Mesothelial cell of epicardium (in vitro differentiated cells): ENCODE results near the gene SH3RF3. TPM values are rescaled to one million over a fixed set of nuclear protein-coding genes. Genes with fewer than 3 reads are reported as not detected.

Experiments
- DNase-seq, 2 experiments: peaks; one replicate each; pipeline ENCODE4 v3.0.0; 2021; ENCODE audit warnings: low spot score in 2 of 2; ENCODE audit not compliant: unreplicated experiment in 2 of 2
- H3K27ac Mint-ChIP-seq: 2 replicates; pipeline ENCODE4 v1.8.0; 2021; ENCODE audit warnings: mixed read lengths
- H3K27me3 Mint-ChIP-seq: 2 replicates; pipeline ENCODE4 v1.8.0; 2021; ENCODE audit warnings: low read depth, mixed read lengths
- H3K36me3 Mint-ChIP-seq: 2 replicates; pipeline ENCODE4 v1.8.0; 2021; ENCODE audit warnings: mixed read lengths
- H3K4me1 Mint-ChIP-seq: 2 replicates; pipeline ENCODE4 v1.8.0; 2021; ENCODE audit warnings: mixed read lengths
- H3K4me3 Mint-ChIP-seq: 2 replicates; pipeline ENCODE4 v1.8.0; 2021; ENCODE audit warnings: mild to moderate bottlenecking, moderate library complexity, mixed read lengths
- H3K9me3 Mint-ChIP-seq: 2 replicates; pipeline ENCODE4 v1.8.0; 2021; ENCODE audit warnings: mixed read lengths
- total RNA-seq: library from RNA; stranded (reverse); gene quantifications from 3 replicates; pipeline ENCODE4 v1.2.1, GENCODE V29; 2021
- TF ChIP-seq, protein P1 (sequence below): fragments of 200-600 bp; sonication (generic); IDR thresholded peaks from one replicate; pipeline ENCODE4 v1.5.0; 2021; ENCODE audit warnings: antibody characterized with exemption; ENCODE audit not compliant: unreplicated experiment

Gene SH3RF3
- total RNA-seq, 1 donor from 2014 or later = 2.7 TPM

GRCh38 chr2:109347626-109348025, 218.6 kb downstream of the SH3RF3 start:
- Mint-ChIP-seq H3K9me3 (no peaks in the 10 kb centered on the region), H3K27ac (no peak overlapping the region), H3K36me3 (no peaks in the 10 kb centered on the region), H3K4me3 (no peak overlapping the region), H3K4me1 (peaks cover 12% of the 10 kb centered on the region), H3K27me3 (peaks cover 3% of the 10 kb centered on the region)
- TF ChIP-seq, protein P1, sequence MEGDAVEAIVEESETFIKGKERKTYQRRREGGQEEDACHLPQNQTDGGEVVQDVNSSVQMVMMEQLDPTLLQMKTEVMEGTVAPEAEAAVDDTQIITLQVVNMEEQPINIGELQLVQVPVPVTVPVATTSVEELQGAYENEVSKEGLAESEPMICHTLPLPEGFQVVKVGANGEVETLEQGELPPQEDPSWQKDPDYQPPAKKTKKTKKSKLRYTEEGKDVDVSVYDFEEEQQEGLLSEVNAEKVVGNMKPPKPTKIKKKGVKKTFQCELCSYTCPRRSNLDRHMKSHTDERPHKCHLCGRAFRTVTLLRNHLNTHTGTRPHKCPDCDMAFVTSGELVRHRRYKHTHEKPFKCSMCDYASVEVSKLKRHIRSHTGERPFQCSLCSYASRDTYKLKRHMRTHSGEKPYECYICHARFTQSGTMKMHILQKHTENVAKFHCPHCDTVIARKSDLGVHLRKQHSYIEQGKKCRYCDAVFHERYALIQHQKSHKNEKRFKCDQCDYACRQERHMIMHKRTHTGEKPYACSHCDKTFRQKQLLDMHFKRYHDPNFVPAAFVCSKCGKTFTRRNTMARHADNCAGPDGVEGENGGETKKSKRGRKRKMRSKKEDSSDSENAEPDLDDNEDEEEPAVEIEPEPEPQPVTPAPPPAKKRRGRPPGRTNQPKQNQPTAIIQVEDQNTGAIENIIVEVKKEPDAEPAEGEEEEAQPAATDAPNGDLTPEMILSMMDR = no peak
- no peak for DNase-seq

DNA sequence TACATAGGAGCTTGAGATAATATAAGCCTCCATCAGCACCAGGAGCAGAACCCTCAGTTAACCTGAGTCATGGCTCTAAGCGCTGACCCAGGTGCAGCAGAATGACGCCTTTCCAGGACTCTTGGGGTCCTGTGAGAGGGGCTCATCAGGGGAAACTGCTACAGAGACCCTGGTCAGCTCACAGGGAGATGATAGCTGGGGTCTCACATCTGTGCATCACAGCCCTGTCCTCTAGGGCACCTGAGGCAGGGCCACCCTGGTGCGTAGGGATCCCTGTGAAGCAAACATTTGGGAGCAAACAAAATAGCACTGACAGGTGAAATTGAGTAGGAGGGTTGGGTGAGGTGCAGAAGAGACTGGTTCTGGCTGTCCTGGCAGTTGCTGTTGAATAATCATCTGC, 219.2 kb downstream of the SH3RF3 start:
- Mint-ChIP-seq H3K27me3 (peaks cover 3% of the 10 kb centered on the region), H3K27ac (no peak overlapping the region), H3K9me3 (no peaks in the 10 kb centered on the region), H3K4me1 (peaks cover 12% of the 10 kb centered on the region), H3K4me3 (no peak overlapping the region), H3K36me3 (no peaks in the 10 kb centered on the region)
- DNase-seq = no peak
- TF ChIP-seq, protein P1 = no peak

DNA sequence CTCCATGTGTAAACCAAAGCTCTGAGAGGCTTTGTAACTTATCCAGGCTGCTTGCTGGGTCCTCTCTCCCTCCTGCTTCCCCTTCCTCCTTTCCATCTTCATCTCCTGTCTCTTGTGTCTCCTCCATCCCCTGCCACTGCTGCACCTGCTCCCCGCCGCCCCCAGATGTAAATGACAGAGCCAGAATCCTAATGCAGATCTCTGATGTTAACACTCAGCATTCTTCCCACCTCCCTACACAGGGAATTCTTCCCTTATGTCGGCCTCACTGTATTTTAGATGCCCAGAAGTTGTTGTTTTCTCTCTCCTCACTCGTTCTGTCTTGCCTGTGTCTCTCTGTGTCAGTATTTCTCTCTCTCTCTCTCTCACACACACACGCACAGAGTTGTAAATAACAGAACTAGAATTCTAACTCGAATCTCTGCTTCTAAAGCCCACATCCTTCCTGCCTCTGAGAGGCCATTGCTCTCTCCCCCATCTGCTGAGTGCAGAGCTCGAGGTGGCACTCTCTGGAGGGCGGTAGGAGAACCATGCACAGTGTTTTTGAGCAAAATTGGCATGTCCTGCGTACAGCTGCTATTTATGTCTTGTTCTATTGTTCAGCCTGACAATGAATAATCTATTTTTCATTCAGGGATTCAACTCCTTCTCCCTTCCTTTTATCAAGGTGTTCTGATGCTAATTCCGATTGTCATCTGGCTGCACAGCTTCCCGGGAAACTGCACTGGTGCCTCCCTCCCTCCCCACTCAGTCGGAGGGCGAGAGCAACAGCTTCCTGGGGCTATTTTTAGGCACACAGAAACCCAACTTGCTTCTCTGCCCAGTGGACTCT, 219.9 kb downstream of the SH3RF3 start:
- H3K4me3 Mint-ChIP-seq = no peak overlapping the region
- H3K36me3 Mint-ChIP-seq = no peaks in the 10 kb centered on the region
- peaks cover 12% of the 10 kb centered on the region for H3K4me1 Mint-ChIP-seq
- H3K27me3 Mint-ChIP-seq = peaks cover 3% of the 10 kb centered on the region
- H3K9me3 Mint-ChIP-seq = no peaks in the 10 kb centered on the region
- H3K27ac Mint-ChIP-seq = no peak overlapping the region
- TF ChIP-seq, protein P1 = no peak
- DNase-seq = no peak

DNA sequence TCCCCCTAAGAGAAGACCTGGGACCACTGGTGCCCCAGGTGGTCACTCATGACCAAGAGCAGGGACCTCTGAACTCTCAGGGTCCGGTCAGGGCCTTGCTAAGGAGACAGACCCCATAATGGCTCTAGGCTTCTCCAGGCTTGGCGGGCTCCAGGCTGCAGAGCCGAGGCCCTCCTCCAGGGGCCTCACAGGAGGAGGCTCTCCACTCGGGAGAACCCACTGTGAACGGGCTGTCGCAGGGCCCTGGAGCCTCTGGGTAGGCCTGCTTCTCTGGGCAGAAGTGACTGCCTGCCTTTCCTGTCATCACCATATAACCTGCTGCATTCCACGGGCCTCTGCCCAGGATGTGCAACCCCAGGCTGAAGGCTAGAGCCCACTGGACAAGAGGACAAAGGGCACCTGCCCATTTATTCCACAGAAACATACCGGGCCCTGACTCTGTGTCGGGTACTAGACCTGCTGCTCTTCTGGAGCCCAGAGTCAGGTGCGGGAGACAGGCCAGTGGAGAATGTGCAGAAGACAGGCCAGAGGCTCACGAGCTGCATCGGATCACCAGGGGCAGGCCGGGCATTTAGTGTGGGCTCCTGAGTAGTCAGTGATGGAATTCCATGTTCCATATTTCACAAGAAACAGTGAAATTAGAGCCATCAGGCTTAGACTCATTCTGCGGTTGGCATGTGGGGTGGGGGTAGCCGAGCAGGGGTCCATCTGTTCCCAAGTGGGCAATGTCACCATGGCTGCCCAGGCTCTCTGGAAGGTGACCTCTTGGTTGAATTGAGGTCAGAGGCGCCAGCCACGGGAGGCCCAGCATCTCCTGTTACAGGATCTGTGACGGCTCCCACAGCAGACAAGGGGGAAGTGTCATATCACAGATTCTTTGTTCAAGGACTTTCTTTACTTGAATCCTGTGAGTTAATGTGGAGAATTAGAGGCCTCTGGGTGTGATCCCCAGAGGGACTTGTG, 220.8 kb downstream of the SH3RF3 start:
- TF ChIP-seq, protein P1 = no peak
- Mint-ChIP-seq H3K27me3 (peaks cover 3% of the 10 kb centered on the region), H3K4me1 (peaks cover 12% of the 10 kb centered on the region), H3K9me3 (peaks cover 4% of the 10 kb centered on the region), H3K36me3 (no peaks in the 10 kb centered on the region), H3K4me3 (no peak overlapping the region), H3K27ac (no peak overlapping the region)
- DNase-seq = no peak

GRCh38 chr2:109350526-109350925, 221.5 kb downstream of the SH3RF3 start:
- H3K36me3 Mint-ChIP-seq = no peaks in the 10 kb centered on the region
- no peak overlapping the region for H3K4me3 Mint-ChIP-seq
- DNase-seq = no peak
- H3K27me3 Mint-ChIP-seq = peaks cover 3% of the 10 kb centered on the region
- no peak overlapping the region for H3K27ac Mint-ChIP-seq
- peaks cover 12% of the 10 kb centered on the region for H3K4me1 Mint-ChIP-seq
- TF ChIP-seq, protein P1 = no peak
- H3K9me3 Mint-ChIP-seq = peaks cover 5% of the 10 kb centered on the region
